Mesendoderm (in vitro differentiated cells): Measurements from ENCODE around the gene TM2D1.

Source experiments
- DNase-seq: peaks from one replicate; pipeline ENCODE4 v3.0.0; 2013
- H2AK5ac ChIP-seq: 2 replicates; pipeline ENCODE4 v1.6.1; 2013; ENCODE audit warnings: low read length, inconsistent platforms
- H2BK120ac ChIP-seq: 2 replicates; pipeline ENCODE4 v1.6.1; 2013; ENCODE audit warnings: low read depth, mild to moderate bottlenecking, low read length, moderate library complexity, mixed read lengths
- H2BK15ac ChIP-seq: replicated peaks from 2 replicates; pipeline ENCODE4 v1.6.1; 2013; ENCODE audit warnings: low read depth, mild to moderate bottlenecking, moderate library complexity
- H2BK5ac ChIP-seq: 2 replicates; pipeline ENCODE4 v1.6.1; 2013; ENCODE audit warnings: low read length, inconsistent platforms
- H3K18ac ChIP-seq: 2 replicates; pipeline ENCODE4 v1.6.1; 2013; ENCODE audit warnings: mild to moderate bottlenecking, low read length, mixed read lengths
- H3K23ac ChIP-seq: one replicate; pipeline ENCODE4 v1.6.1; 2013; ENCODE audit warnings: low read length
- H3K27ac ChIP-seq: 2 replicates; pipeline ENCODE4 v1.5.1; 2013; ENCODE audit warnings: low read depth, mild to moderate bottlenecking, inconsistent platforms, low read length, moderate library complexity
- H3K27me3 ChIP-seq: 2 replicates; pipeline ENCODE4 v1.6.1; 2013; ENCODE audit warnings: low read length, control low read depth, mild to moderate bottlenecking, inconsistent platforms; ENCODE audit not compliant: insufficient read depth, poor library complexity
- H3K36me3 ChIP-seq: 2 replicates; pipeline ENCODE4 v1.6.1; 2013; ENCODE audit warnings: low read length, inconsistent platforms; ENCODE audit not compliant: control insufficient read depth, insufficient read depth
- H3K4ac ChIP-seq: one replicate; pipeline ENCODE4 v1.6.1; 2013; ENCODE audit warnings: low read depth, mild to moderate bottlenecking, low read length, moderate library complexity
- H3K4me1 ChIP-seq: 2 replicates; pipeline ENCODE4 v1.6.1; 2013; ENCODE audit warnings: low read depth, low read length, inconsistent platforms; ENCODE audit not compliant: control insufficient read depth
- H3K4me2 ChIP-seq: 2 replicates; pipeline ENCODE4 v1.6.1; 2013; ENCODE audit warnings: low read length
- H3K4me3 ChIP-seq: 2 replicates; pipeline ENCODE4 v1.5.1; 2013; ENCODE audit warnings: mild to moderate bottlenecking, low read length
- H3K56ac ChIP-seq: one replicate; pipeline ENCODE4 v1.6.1; 2013; ENCODE audit warnings: low read length
- H3K79me1 ChIP-seq: 2 replicates; pipeline ENCODE4 v1.6.1; 2013; ENCODE audit warnings: low read length, inconsistent platforms
- H3K79me2 ChIP-seq: 2 replicates; pipeline ENCODE4 v1.6.1; 2013; ENCODE audit warnings: mild to moderate bottlenecking, low read length; ENCODE audit not compliant: control insufficient read depth, insufficient read depth
- H3K9ac ChIP-seq: 2 replicates; pipeline ENCODE4 v1.6.1; 2013; ENCODE audit warnings: low read length, inconsistent platforms
- H4K5ac ChIP-seq: one replicate; pipeline ENCODE4 v1.6.1; 2013; ENCODE audit warnings: low read length
- H4K8ac ChIP-seq: one replicate; pipeline ENCODE4 v1.6.1; 2013; ENCODE audit warnings: low read depth, mild to moderate bottlenecking, control low read depth, low read length, moderate library complexity
- WGBS: extraction: QIAGEN DNeasy Blood & Tissue Kit; methylation state at CpG from one replicate; pipeline ENCODE4 v1.1.7; 2013; ENCODE audit warnings: low lambda C conversion rate, missing lambda C conversion rate; ENCODE audit not compliant: insufficient coverage; ENCODE audit errors: extremely low coverage; 5-methylcytosine and 5-hydroxymethylcytosine counted together

TM2D1 gene

DNA sequence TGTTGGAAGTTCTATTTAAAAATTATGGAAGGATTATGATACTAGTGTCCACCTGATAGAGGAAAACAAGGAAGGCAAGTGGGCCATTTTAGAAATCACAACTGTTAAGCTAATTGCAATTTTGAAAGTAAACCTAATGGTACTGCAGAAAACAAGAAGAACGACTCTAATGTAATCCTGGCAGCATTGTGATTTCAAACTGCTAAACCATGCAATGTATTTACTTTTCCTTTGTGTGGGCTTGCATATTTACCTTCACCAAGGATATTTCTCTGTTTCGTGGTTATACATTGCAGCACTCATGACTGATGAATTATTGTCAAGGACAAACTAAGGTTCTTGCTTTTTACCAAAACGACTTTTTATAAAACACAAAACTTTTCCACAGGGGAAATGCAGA, 88.1 kb downstream of the TM2D1 start:
- H3K79me1 ChIP-seq, result no peaks in the 10 kb centered on the region
- H3K27ac ChIP-seq, result no peak overlapping the region
- no peaks in the 10 kb centered on the region for H3K27me3 ChIP-seq
- H2BK120ac ChIP-seq, result no peak overlapping the region
- no peak overlapping the region for H3K4ac ChIP-seq
- no peak overlapping the region for H3K23ac ChIP-seq
- H3K9ac ChIP-seq, result no peak overlapping the region
- H4K8ac ChIP-seq, result no peak overlapping the region
- no peak overlapping the region for H3K4me2 ChIP-seq
- H3K79me2 ChIP-seq, result no peaks in the 10 kb centered on the region
- DNase-seq, result no peak
- H4K5ac ChIP-seq, result no peak overlapping the region
- H3K18ac ChIP-seq, result no peak overlapping the region
- WGBS, result no CpG with 5 or more reads among the region's 3 CpGs
- H3K36me3 ChIP-seq, result no peaks in the 10 kb centered on the region
- no peak overlapping the region for H3K56ac ChIP-seq
- no peak overlapping the region for H2BK5ac ChIP-seq
- peaks cover 4% of the 10 kb centered on the region for H3K4me1 ChIP-seq
- H3K4me3 ChIP-seq, result no peak overlapping the region
- no peak overlapping the region for H2BK15ac ChIP-seq
- no peak overlapping the region for H2AK5ac ChIP-seq

DNA sequence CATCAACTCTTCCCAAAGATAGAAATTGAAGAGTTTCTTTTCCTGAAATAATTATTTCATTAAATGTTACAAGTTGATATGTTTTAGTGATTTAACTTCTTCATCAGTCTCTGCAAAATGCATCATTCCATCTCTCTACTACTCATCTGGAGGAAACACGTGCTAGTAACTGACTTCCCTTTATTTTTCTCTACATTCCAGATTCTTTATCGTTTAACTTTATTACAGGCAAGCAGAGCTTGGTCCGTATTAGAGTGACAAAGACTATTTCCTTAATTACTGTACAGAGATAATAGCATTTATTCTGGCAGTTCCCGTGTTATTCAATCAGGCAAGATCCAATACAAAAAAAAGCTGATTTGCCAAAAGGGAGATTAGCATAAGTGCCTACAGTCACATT, 88.6 kb downstream of the TM2D1 start:
- Histone ChIP-seq H2BK15ac (no peak overlapping the region), H3K27me3 (no peaks in the 10 kb centered on the region), H3K18ac (no peak overlapping the region), H3K56ac (no peak overlapping the region), H3K4me2 (no peak overlapping the region), H4K5ac (no peak overlapping the region), H4K8ac (no peak overlapping the region), H3K4ac (no peak overlapping the region), H3K4me3 (no peak overlapping the region), H3K9ac (no peak overlapping the region), H2BK120ac (no peak overlapping the region), H2AK5ac (no peak overlapping the region), H3K27ac (no peak overlapping the region), H2BK5ac (no peak overlapping the region), H3K23ac (no peak overlapping the region), H3K36me3 (no peaks in the 10 kb centered on the region), H3K79me1 (no peaks in the 10 kb centered on the region), H3K4me1 (peaks cover 4% of the 10 kb centered on the region), H3K79me2 (no peaks in the 10 kb centered on the region)
- DNase-seq, result no peak
- no CpG with 5 or more reads among the region's 4 CpGs for WGBS

DNA sequence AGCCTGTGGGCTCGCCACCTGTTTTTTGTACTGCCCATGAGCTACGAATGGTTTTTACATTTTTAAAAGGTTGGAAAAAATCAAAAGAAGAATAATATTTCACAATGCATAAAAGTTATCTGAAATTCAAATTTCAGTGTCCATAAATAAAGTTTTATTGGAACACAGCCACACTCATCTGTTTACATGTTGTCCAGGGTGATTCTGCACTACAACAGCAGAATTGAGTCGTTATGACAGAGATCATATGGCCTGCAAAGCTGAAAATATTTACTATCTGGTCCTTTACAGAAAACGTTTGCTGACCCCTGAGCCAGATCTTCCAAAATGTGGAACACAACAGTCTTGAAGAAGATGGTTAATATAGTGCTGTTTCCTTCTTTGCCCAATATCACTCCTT, 89.4 kb downstream of the TM2D1 start:
- H3K56ac ChIP-seq, result no peak overlapping the region
- H2BK15ac ChIP-seq, result no peak overlapping the region
- H2AK5ac ChIP-seq, result no peak overlapping the region
- no peaks in the 10 kb centered on the region for H3K79me2 ChIP-seq
- no peak overlapping the region for H4K5ac ChIP-seq
- H3K4me1 ChIP-seq, result peaks cover 4% of the 10 kb centered on the region
- no peaks in the 10 kb centered on the region for H3K79me1 ChIP-seq
- no peak overlapping the region for H3K18ac ChIP-seq
- H3K23ac ChIP-seq, result no peak overlapping the region
- H3K27ac ChIP-seq, result no peak overlapping the region
- no CpG with 5 or more reads among the region's 4 CpGs for WGBS
- DNase-seq, result no peak
- no peaks in the 10 kb centered on the region for H3K27me3 ChIP-seq
- no peak overlapping the region for H3K4me3 ChIP-seq
- no peak overlapping the region for H3K4ac ChIP-seq
- H2BK120ac ChIP-seq, result no peak overlapping the region
- no peak overlapping the region for H2BK5ac ChIP-seq
- H3K4me2 ChIP-seq, result no peak overlapping the region
- H4K8ac ChIP-seq, result no peak overlapping the region
- H3K9ac ChIP-seq, result no peak overlapping the region
- H3K36me3 ChIP-seq, result no peaks in the 10 kb centered on the region

DNA sequence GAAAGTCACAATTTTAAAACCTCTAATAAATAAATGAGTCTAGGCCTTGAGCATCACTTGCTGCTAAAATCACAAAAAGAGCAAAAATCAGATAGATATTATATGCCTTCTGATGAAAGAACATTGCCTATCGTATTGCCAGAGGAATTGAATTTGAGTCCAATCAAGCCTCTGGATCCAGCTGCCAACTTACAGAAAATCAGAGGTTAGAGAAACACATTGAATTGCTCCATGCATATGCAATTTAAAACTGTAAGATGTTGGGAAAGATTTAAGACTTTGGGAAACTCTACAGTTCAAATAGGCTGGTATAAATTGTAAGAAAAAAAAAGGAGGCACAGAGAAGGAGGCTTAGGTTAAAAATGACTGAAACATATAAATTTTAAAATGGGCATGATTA, 93.5 kb downstream of the TM2D1 start:
- no peak overlapping the region for H3K9ac ChIP-seq
- DNase-seq, result no peak
- H3K18ac ChIP-seq, result no peak overlapping the region
- H2AK5ac ChIP-seq, result no peak overlapping the region
- H3K79me1 ChIP-seq, result no peaks in the 10 kb centered on the region
- H3K36me3 ChIP-seq, result no peaks in the 10 kb centered on the region
- no peak overlapping the region for H3K4me3 ChIP-seq
- H3K4me2 ChIP-seq, result no peak overlapping the region
- H3K79me2 ChIP-seq, result no peaks in the 10 kb centered on the region
- H2BK120ac ChIP-seq, result no peak overlapping the region
- H3K27ac ChIP-seq, result no peak overlapping the region
- no peak overlapping the region for H3K56ac ChIP-seq
- H2BK15ac ChIP-seq, result no peak overlapping the region
- no peaks in the 10 kb centered on the region for H3K4me1 ChIP-seq
- H3K27me3 ChIP-seq, result no peaks in the 10 kb centered on the region
- no peak overlapping the region for H3K4ac ChIP-seq
- H4K8ac ChIP-seq, result no peak overlapping the region
- no CpG with 5 or more reads among the region's 1 CpG for WGBS
- no peak overlapping the region for H4K5ac ChIP-seq
- no peak overlapping the region for H3K23ac ChIP-seq
- H2BK5ac ChIP-seq, result no peak overlapping the region
